ENCODE measurements around the gene MSI2. TPM values are rescaled to one million over a fixed set of nuclear protein-coding genes. Genes with fewer than 3 reads are reported as not detected.

Gene MSI2
- total and polyA plus RNA-seq, 2 donors (not counting 3 experiments of a cell fraction or from before 2014, with no cell fraction given) = 20.9 to 59.3 TPM

DNA sequence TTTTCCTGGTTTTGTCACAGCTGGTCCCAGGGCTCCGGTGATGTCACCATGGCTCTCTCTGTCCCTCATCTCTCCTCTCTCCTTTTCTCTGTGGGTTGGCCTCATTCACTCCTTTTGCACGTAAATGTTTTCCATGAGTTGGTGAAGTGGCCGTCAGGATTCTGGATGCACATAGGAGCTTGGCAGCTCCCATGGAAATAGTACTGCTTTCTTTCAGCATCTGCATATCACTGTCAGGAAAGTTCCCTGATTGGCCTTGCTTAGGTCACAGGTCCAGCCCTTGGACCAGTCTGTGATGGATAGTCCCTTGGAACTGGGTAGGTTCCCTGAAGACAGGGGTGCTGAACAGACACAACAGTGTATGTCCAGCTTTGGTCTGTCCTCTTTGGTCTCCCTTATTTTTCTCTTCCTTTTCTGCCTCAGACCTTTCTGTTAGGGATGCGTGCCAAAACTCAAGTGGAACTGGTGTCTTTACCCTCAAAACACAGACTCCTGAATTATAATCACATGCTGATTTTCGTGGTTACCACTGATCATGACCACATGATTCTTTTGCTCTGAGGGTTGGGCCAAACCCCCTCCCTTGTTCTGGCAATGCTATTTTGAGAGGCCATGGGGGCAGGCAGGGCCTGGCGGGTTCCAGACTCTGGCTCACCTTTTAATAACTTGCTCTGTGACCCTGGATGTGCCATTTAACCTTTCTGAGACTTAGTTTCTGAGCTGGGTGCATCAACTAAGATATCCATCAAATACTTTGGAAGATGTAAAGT, 99.0 kb downstream of the MSI2 start:
- intact Hi-C loops (cut with micrococcal nuclease) = loop anchor here (5.0 kb wide), 2 partner anchors 98 to 157 kb away; partner anchors contain the start of gene MSI2
- DNase-seq (ENCODE audit: low read depth, low spot score) (no peak), FAIRE-seq (no peak)
- no TSS peak for BruUV-seq (replicated peaks)
- Histone ChIP-seq H3K79me2 (ENCODE audit: control insufficient read depth, insufficient read depth, low read length) (no peaks in the 10 kb centered on the region), H3K4me1 (ENCODE audit: control insufficient read depth, extremely low read depth, insufficient read depth, low read length) (peaks cover 5% of the 10 kb centered on the region), H2AFZ (ENCODE audit: low read depth, low read length) (no peak overlapping the region), H3K4me3 (replicated peaks in 1 of 3; ENCODE audit: insufficient read depth in 1 of 3, low read depth in 1 of 3, low read length in 3 of 3) (no peak overlapping the region), H3K9me1 (replicated peaks; ENCODE audit: control insufficient read depth, extremely low read depth, insufficient read depth, low read length) (no peaks in the 10 kb centered on the region), H3K9ac (replicated peaks; ENCODE audit: extremely low read depth, insufficient read depth, low read length) (no peak overlapping the region), H3K9me3 (replicated peaks; ENCODE audit: control insufficient read depth, insufficient read depth, low read length) (no peaks in the 10 kb centered on the region), H4K20me1 (replicated peaks; ENCODE audit: control insufficient read depth, extremely low read depth, insufficient read depth, low read length) (no peaks in the 10 kb centered on the region), H3K36me3 (ENCODE audit: control insufficient read depth in 2 of 2, extremely low read depth in 1 of 2, insufficient read depth in 2 of 2, low read length in 2 of 2) (no peaks in the 10 kb centered on the region), H3K27me3 (ENCODE audit: control insufficient read depth in 2 of 2, insufficient read depth in 2 of 2, low read length in 2 of 2) (no peaks in the 10 kb centered on the region), H3K27ac (ENCODE audit: insufficient read depth, low read depth, low read length) (no peak overlapping the region), H3K4me2 (ENCODE audit: insufficient read depth, low read length) (no peak overlapping the region)
- dilution Hi-C loops (cut with MboI; ENCODE audit: extremely low pct_ligation_motif_present, low sequenced_read_pairs) = no loop called here
- ChIA-PET POLR2A (no interaction called here), CTCF (interaction anchor here (2.2 kb wide), 1 partner anchor 112 kb away, joined by 7 read pairs; no protein-coding TSS in a partner anchor)
- TF ChIP-seq, protein P1, sequence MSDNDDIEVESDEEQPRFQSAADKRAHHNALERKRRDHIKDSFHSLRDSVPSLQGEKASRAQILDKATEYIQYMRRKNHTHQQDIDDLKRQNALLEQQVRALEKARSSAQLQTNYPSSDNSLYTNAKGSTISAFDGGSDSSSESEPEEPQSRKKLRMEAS (IDR thresholded peaks at IDR 0.05; ENCODE audit: insufficient read depth, insufficient read length) = no peak
- TF ChIP-seq POLR2A (IDR thresholded peaks at IDR 0.05; ENCODE audit: low read depth, low read length) = no peak
- TF ChIP-seq, protein P2, sequence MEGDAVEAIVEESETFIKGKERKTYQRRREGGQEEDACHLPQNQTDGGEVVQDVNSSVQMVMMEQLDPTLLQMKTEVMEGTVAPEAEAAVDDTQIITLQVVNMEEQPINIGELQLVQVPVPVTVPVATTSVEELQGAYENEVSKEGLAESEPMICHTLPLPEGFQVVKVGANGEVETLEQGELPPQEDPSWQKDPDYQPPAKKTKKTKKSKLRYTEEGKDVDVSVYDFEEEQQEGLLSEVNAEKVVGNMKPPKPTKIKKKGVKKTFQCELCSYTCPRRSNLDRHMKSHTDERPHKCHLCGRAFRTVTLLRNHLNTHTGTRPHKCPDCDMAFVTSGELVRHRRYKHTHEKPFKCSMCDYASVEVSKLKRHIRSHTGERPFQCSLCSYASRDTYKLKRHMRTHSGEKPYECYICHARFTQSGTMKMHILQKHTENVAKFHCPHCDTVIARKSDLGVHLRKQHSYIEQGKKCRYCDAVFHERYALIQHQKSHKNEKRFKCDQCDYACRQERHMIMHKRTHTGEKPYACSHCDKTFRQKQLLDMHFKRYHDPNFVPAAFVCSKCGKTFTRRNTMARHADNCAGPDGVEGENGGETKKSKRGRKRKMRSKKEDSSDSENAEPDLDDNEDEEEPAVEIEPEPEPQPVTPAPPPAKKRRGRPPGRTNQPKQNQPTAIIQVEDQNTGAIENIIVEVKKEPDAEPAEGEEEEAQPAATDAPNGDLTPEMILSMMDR (IDR thresholded peaks at IDR 0.05; ENCODE audit: extremely low read depth in 1 of 2, insufficient read depth in 1 of 2, low read depth in 1 of 2, low read length in 2 of 2) = no peak
- no peak for TF ChIP-seq JUN (IDR thresholded peaks at IDR 0.05; ENCODE audit: borderline replicate concordance, insufficient read depth, insufficient read length, low read depth)
- TF ChIP-seq EZH2 (IDR thresholded peaks at IDR 0.05; ENCODE audit: borderline replicate concordance, low read depth, low read length, severe bottlenecking) = no peak
- TF ChIP-seq MYC (IDR thresholded peaks at IDR 0.05; ENCODE audit: low read depth, low read length) = no peak
- no peak for TF ChIP-seq POLR2AphosphoS5 (IDR thresholded peaks at IDR 0.05; ENCODE audit: insufficient read depth, low read depth, low read length)

Data from endothelial cell of umbilical vein (primary cell).